ENCODE data around the gene UMODL1.

Gene UMODL1

GRCh38 chr21:42071146-42071737, at the start of gene UMODL1:
Gene UMODL1, plus strand, starts transcription at chr21:42071317. Its CDS starts 0 bp downstream, at chr21:42071317.
- DNase-seq (ENCODE audit: low read depth in 2 of 2) = no peak

- DNase-seq (ENCODE audit: low read depth in 2 of 2) = no peak
These were observed 49.6 kb upstream of the UMODL1 start for GRCh38 chr21:42021371-42022090.

- DNase-seq (ENCODE audit: low read depth in 2 of 2) = no peak
These were observed 49.1 kb upstream of the UMODL1 start for GRCh38 chr21:42022091-42022430.

GRCh38 chr21:42022906-42023305, 48.2 kb upstream of the UMODL1 start:
- no peak for DNase-seq (ENCODE audit: low read depth in 2 of 2)

- no peak for DNase-seq (ENCODE audit: low read depth in 2 of 2)
These were observed 45.6 kb upstream of the UMODL1 start for GRCh38 chr21:42025376-42026081.

GRCh38 chr21:42026082-42026435, 45.1 kb upstream of the UMODL1 start:
- no peak for DNase-seq (ENCODE audit: low read depth in 2 of 2)

- no peak for DNase-seq (ENCODE audit: low read depth in 2 of 2)
These were observed 43.9 kb upstream of the UMODL1 start for GRCh38 chr21:42027085-42027821.

GRCh38 chr21:42027822-42028765, 43.0 kb upstream of the UMODL1 start:
- no peak for DNase-seq (ENCODE audit: low read depth in 2 of 2)

- DNase-seq (ENCODE audit: low read depth in 2 of 2) = no peak
These were observed 42.2 kb upstream of the UMODL1 start for GRCh38 chr21:42028766-42029425.

- DNase-seq (ENCODE audit: low read depth in 2 of 2) = no peak
These were observed 40.8 kb upstream of the UMODL1 start for GRCh38 chr21:42030311-42030710.

- DNase-seq (ENCODE audit: low read depth in 2 of 2) = no peak
These were observed 39.9 kb upstream of the UMODL1 start for GRCh38 chr21:42031241-42031640.

GRCh38 chr21:42031816-42032215, 39.3 kb upstream of the UMODL1 start:
- no peak for DNase-seq (ENCODE audit: low read depth in 2 of 2)

GRCh38 chr21:42032266-42032665, 38.9 kb upstream of the UMODL1 start:
- DNase-seq (ENCODE audit: low read depth in 2 of 2) = no peak

- no peak for DNase-seq (ENCODE audit: low read depth in 2 of 2)
These were observed 38.1 kb upstream of the UMODL1 start for GRCh38 chr21:42032968-42033367.

- DNase-seq (ENCODE audit: low read depth in 2 of 2) = no peak
These were observed 34.8 kb upstream of the UMODL1 start for GRCh38 chr21:42036313-42036712.

- DNase-seq (ENCODE audit: low read depth in 2 of 2) = no peak
These were observed 33.6 kb upstream of the UMODL1 start for GRCh38 chr21:42037516-42037915.

GRCh38 chr21:42037943-42038342, 33.2 kb upstream of the UMODL1 start:
- DNase-seq (ENCODE audit: low read depth in 2 of 2) = no peak

GRCh38 chr21:42038393-42038792, 32.7 kb upstream of the UMODL1 start:
- DNase-seq (ENCODE audit: low read depth in 2 of 2) = no peak

GRCh38 chr21:42038826-42039425, 32.2 kb upstream of the UMODL1 start:
- DNase-seq (ENCODE audit: low read depth in 2 of 2) = no peak

GRCh38 chr21:42039470-42039901, 31.6 kb upstream of the UMODL1 start:
- no peak for DNase-seq (ENCODE audit: low read depth in 2 of 2)

Data from stimulated activated CD8-positive, alpha-beta memory T cell treated with anti-CD3 and anti-CD28 coated beads, Interleukin-2, amount 100 ng/mL, for 1 hour (primary cell).